NCI-H2227 (cell line): ENCODE results near the gene RNMT.
"Not testable (repeated sequence)": the region's sequence is repeated elsewhere in the genome, so short reads cannot be mapped to it uniquely, and the experiment has no call there.

ENCODE experiments used
- DNase-seq: peaks from one replicate; lab custom pipeline; 2025; ENCODE audit not compliant: unreplicated experiment; lab: John Stamatoyannopoulos, UW

RNMT gene

GRCh38 chr18:13730481-13730880, 4.0 kb downstream of the RNMT start:
- no peak for DNase-seq

- DNase-seq, result no peak
Observed at GRCh38 chr18:13735681-13736080, 9.2 kb downstream of the RNMT start.

DNA sequence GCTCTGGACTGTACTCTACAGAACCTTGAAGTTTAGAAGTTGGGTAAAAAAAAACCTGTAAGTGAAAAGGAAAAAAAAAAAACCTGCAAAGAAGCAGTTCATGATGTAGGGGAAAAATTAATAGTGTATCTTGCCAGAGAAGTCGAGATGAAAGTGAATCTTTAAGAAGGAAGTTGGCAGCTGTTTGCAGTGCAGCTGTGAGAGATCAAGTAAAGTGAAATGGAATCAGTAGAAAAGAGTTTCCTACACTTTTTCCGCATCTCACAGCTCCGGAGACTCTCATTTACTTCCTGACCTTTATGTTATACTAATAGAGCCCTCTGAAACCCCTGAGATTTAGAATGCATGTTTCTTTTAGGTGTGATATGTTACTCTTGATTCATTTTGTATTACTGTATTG, 19.2 kb downstream of the RNMT start:
- DNase-seq, result no peak

GRCh38 chr18:13746633-13747032, 20.2 kb downstream of the RNMT start:
- DNase-seq, result no peak

- not testable (repeated sequence) for DNase-seq
Observed at GRCh38 chr18:13751599-13751998, 25.1 kb downstream of the RNMT start.

GRCh38 chr18:13756261-13756660, 29.8 kb downstream of the RNMT start:
- DNase-seq, result no peak

DNA sequence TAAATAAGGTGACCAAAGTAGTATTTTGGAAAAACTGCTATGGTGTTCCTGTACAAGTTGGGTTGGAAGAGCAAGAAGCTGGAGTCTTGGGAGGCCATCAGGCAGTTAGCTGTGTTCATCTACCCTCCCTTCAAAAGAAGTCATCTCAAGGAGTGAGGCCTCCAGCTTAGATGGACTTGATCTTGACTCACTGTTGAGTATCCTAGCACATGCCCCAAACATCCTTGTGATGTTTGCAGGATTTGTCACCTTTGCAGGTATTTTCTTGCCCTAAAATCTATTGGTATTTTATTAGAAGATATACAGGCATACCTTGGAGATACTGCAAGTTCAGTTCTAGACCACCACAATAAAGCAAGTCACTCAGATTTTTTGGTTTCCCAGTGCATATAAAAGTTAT, 30.2 kb downstream of the RNMT start:
- no peak for DNase-seq

- no peak for DNase-seq
Observed at GRCh38 chr18:13758622-13759021, 32.1 kb downstream of the RNMT start.

- no peak for DNase-seq
Observed at GRCh38 chr18:13760047-13760446, 33.6 kb downstream of the RNMT start.

DNA sequence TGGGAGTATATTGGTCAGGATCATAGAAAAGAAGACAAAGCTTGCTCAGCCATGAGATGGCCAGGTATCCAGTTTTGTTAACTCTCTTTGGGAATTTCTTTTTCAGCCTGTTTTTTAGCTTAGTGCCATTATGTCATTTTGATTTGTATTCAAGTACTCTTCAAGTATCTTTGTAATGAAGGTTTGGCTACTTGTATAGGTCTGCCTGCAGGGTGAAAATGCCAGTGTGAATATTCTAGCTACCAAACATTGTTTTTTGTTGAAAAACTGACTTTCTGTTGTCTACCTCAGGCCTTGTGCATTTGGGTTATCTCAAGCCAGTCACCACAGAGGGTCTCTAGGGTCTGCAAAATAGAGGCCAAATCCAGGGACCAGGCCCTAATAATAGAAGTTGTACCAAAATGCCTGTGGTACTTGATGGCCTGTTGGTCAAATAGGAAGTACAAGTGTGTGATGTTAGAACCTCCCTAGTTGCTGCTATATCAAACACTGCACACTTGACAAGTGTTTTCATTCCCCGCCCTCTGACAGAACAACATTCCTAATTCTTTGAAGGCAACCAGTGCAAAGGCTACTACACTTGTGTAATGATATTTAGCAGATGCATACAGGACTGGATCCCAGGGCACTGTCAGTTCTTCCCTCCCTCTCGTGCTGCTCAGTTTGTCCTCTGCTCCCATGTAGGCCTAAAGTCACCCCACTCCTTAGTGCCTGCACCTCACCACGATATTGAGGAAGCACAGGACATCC, 36.4 kb downstream of the RNMT start:
- no peak for DNase-seq

GRCh38 chr18:13775058-13775457, 48.6 kb downstream of the RNMT start:
- no peak for DNase-seq

GRCh38 chr18:13791181-13791580, 64.7 kb downstream of the RNMT start:
- no peak for DNase-seq

DNA sequence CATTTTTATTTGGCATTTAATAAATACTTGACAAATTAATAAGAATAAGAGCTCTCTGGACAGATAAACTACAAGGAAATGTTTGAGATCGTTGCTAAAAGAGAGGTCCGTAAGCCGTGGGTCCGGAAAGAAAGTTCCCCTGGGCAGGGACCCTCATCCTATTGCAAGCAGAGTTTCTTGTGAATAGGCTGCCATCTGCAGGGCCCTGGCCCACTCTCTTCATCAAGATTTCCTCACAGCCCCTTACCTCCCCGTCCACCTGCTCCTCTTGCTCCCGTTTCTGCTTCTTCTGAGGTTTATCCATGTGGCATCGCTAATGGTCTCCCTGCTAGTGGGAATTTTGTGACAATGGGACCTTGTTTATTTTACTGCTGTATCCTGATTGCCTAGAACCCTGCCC, 67.3 kb downstream of the RNMT start:
- DNase-seq, result no peak

DNA sequence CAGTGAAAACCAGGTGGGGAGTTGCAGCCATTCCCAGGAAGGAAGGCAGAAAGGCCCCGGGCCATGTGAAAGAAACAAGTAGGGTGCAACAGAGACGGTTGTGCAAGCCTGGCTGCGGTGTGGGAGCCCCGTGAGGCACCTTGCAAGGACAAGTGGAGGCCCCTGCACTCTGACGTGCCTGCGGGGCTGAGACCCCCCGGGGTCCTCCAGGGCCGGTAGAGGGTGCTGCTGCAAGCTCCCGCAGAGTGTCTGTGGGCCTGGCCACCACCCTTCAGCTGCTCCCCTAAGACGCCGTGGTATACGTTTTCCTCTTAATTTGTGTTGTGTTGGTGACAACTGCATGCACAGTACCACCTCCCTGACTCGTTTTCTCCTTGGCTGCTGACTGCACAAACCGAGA, 70.0 kb downstream of the RNMT start:
- no peak for DNase-seq

- DNase-seq, result no peak
Observed at GRCh38 chr18:13797157-13797611, 70.7 kb downstream of the RNMT start.

DNA sequence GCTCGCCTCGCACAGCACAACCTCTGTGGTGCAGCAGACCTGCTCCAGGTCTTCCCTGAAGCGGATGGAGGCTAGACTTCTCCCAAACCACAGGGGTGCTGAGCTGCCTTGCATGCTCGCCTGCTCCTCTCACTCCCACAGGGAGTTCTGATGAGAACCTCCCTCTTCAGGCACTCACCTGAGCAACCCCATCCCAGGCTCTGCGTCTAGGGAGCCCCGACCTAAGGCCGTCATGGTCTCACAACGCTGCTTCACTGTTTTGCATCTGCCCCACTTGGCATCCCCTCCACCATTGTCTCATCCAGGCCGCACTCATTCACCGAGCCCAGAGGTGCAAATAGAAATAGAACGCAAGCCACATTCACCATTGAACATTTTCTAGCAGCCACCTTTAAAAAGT, 72.9 kb downstream of the RNMT start:
- DNase-seq, result no peak

DNA sequence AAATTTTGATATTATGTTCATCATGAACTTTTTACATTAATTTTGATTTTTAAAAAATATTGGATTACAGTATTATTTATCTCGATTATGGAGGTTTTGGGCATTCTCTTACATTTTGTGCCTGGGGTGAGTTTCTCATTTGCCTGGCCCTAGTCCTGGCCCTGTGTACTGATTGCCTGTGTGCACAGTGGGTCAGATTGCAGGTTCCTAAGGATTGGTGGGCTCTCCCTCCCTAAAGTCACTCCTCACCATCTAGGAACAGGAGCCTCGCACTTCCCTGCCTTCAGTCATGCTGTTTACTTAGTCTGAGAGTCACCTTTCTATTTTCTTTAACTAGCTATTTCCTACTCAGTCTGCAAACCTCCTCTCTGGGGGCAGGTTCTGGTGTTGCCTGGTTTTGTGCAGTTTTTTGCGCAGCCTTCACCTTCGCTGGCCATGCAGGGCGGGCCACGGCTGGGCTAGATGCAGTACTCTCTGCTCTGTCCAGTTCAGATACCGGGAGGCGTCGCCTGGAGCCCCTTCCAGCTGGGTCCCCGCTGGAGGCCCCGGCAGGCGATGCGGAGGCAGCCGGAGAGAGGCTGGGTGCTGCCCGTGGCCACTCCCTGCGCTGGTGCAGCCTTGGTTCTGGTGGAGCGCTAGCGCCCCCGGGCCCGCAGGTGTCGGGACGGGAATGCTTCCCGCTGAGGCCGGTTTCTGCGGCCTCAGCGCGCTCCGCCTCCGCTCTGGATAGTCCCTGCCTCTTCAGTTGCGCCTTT, 74.2 kb downstream of the RNMT start:
- peak; percentile 66 for DNase-seq

- DNase-seq, result no peak
Observed at GRCh38 chr18:13801260-13801601, 74.8 kb downstream of the RNMT start.

DNA sequence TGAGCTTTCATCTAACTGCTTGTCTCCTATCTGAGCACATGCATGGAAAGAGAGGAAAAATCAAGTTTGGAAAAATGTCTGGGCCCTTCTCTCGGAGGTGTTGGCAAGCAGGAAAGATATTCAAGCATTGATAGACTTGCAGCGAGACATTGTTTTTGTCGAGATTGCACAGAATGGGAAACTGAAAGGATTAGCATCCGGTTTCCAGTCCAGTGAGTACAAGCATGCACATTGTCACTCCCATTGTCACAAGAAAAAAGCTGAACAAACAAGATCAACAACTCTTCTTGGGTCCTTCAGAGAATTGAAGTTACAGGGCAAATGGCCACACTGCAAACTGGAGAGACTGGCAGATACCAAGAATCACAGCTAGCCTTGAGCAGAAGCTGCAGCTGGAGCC, 77.8 kb downstream of the RNMT start:
- DNase-seq, result no peak

DNA sequence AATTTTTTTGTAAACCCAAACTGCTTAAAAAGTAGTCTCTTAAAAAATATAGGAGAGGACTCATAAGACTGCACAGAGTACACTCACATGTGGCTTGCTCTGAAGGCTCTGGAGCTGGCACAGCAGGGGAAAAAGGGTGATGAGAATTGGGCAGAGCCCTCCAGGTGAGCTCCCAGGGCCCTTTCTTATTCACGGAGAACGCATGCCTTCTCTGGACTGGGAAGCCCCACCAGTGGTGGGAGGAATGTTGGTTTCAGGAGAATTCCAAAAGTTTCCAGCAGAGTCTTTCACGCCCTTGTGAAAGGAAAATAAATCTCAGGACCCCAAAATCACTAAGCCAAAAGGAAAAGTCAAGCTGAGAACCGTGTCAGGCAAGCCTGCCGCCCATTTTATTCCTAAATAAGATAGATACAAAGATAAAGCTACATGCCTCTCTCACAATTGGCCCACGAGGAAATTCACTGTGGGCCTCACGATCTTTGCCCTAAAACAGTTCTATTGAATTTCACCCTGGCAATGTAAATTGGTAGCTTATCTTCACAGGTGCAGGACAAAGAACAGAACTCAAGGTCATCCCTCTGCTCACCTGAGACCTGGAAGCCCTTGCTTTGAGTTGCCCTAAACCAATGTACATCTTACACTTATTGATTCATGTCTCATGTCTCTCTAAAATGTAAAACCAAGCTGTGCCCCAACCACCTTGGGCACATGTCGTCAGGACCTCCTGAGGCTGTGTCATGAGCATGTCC, 82.0 kb downstream of the RNMT start:
- no peak for DNase-seq

GRCh38 chr18:13809043-13809430, 82.6 kb downstream of the RNMT start:
- no peak for DNase-seq
